H9 (cell line): Measurements from ENCODE around the gene LCE1E. TPM values are rescaled to one million over a fixed set of nuclear protein-coding genes. Genes with fewer than 3 reads are reported as not detected.

ENCODE experiments used
- DNase-seq: peaks from one replicate; pipeline ENCODE4 v3.0.0-alpha.2; 2017
- H2AFZ ChIP-seq: one replicate; pipeline ENCODE4 v1.6.1; 2013; ENCODE audit warnings: mild to moderate bottlenecking, low read length, control low read depth, moderate library complexity
- H2AK5ac ChIP-seq: 2 replicates; pipeline ENCODE4 v1.6.1; 2013; ENCODE audit warnings: low read length, control low read depth, mixed read lengths; ENCODE audit not compliant: insufficient read length
- H2BK120ac ChIP-seq: one replicate; pipeline ENCODE4 v1.6.1; 2013; ENCODE audit warnings: low read depth, mild to moderate bottlenecking, low read length, control low read depth, inconsistent platforms; ENCODE audit not compliant: poor library complexity, severe bottlenecking
- H2BK12ac ChIP-seq: 2 replicates; pipeline ENCODE4 v1.6.1; 2013; ENCODE audit warnings: low read length, control low read depth, mixed read lengths, low read depth; ENCODE audit not compliant: insufficient read length
- H2BK15ac ChIP-seq: 2 replicates; pipeline ENCODE4 v1.6.1; 2013; ENCODE audit warnings: low read depth, low read length, control low read depth
- H2BK20ac ChIP-seq: one replicate; pipeline ENCODE4 v1.6.1; 2013; ENCODE audit warnings: low read depth, mild to moderate bottlenecking, low read length, control low read depth, inconsistent platforms; ENCODE audit not compliant: poor library complexity, severe bottlenecking
- H2BK5ac ChIP-seq: 2 replicates; pipeline ENCODE4 v1.6.1; 2013; ENCODE audit warnings: low read length, control low read depth, mixed read lengths; ENCODE audit not compliant: insufficient read length
- H3K14ac ChIP-seq: 2 replicates; pipeline ENCODE4 v1.6.1; 2013; ENCODE audit warnings: low read length, control low read depth; ENCODE audit not compliant: insufficient read depth
- H3K18ac ChIP-seq: 2 replicates; pipeline ENCODE4 v1.6.1; 2013; ENCODE audit warnings: low read depth, mild to moderate bottlenecking, mixed read lengths, low read length, control low read depth; ENCODE audit not compliant: insufficient read length
- H3K23ac ChIP-seq: 2 replicates; pipeline ENCODE4 v1.6.1; 2013; ENCODE audit warnings: low read length, control low read depth, mixed read lengths, low read depth; ENCODE audit not compliant: insufficient read length
- H3K23me2 ChIP-seq: 2 replicates; pipeline ENCODE4 v1.6.1; 2013; ENCODE audit warnings: low read depth, mild to moderate bottlenecking, mixed read lengths, low read length, control low read depth; ENCODE audit not compliant: insufficient read length, poor library complexity, severe bottlenecking
- H3K27ac ChIP-seq: 2 replicates; pipeline ENCODE4 v1.5.1; 2013; ENCODE audit warnings: low read length, control low read depth, mixed read lengths, low read depth; ENCODE audit not compliant: insufficient read length
- H3K27me3 ChIP-seq: 2 replicates; pipeline ENCODE4 v1.6.1; 2013; ENCODE audit warnings: low read length, control low read depth, inconsistent platforms; ENCODE audit not compliant: insufficient read depth
- H3K4ac ChIP-seq: 2 replicates; pipeline ENCODE4 v1.6.1; 2013; ENCODE audit warnings: low read depth, mild to moderate bottlenecking, control low read depth, inconsistent platforms, low read length, moderate library complexity
- H3K4me1 ChIP-seq: 2 replicates; pipeline ENCODE4 v1.6.1; 2013; ENCODE audit warnings: low read length, control low read depth, inconsistent platforms; ENCODE audit not compliant: insufficient read depth
- H3K4me2 ChIP-seq: 2 replicates; pipeline ENCODE4 v1.6.1; 2013; ENCODE audit warnings: low read length, control low read depth, mixed read lengths; ENCODE audit not compliant: insufficient read length, insufficient read depth
- H3K56ac ChIP-seq: 2 replicates; pipeline ENCODE4 v1.6.1; 2013; ENCODE audit warnings: low read depth, mild to moderate bottlenecking, mixed read lengths, low read length, control low read depth; ENCODE audit not compliant: insufficient read length
- H3K79me1 ChIP-seq: 2 replicates; pipeline ENCODE4 v1.6.1; 2013; ENCODE audit warnings: low read depth, mild to moderate bottlenecking, moderate library complexity, low read length, control low read depth, inconsistent platforms; ENCODE audit not compliant: insufficient read depth, poor library complexity, severe bottlenecking
- H3K79me2 ChIP-seq: 2 replicates; pipeline ENCODE4 v1.6.1; 2013; ENCODE audit warnings: low read length, control low read depth, inconsistent platforms; ENCODE audit not compliant: insufficient read depth
- H3K9ac ChIP-seq: 2 replicates; pipeline ENCODE4 v1.6.1; 2013; ENCODE audit warnings: low read length, control low read depth, mixed read lengths; ENCODE audit not compliant: insufficient read length; ENCODE audit errors: extremely low read depth
- H3K9me3 ChIP-seq: one replicate; pipeline ENCODE4 v1.6.1; 2013; ENCODE audit warnings: low read depth, low read length, inconsistent platforms; ENCODE audit not compliant: control insufficient read depth
- H3T11ph ChIP-seq: one replicate; pipeline ENCODE4 v1.6.1; 2013; ENCODE audit warnings: mild to moderate bottlenecking, low read length, control low read depth, inconsistent platforms
- H4K20me1 ChIP-seq: one replicate; pipeline ENCODE4 v1.6.1; 2013; ENCODE audit not compliant: control insufficient read depth, insufficient read length, insufficient read depth
- H4K5ac ChIP-seq: 2 replicates; pipeline ENCODE4 v1.6.1; 2013; ENCODE audit warnings: low read depth, mild to moderate bottlenecking, mixed read lengths, low read length, control low read depth; ENCODE audit not compliant: insufficient read length
- H4K8ac ChIP-seq: replicated peaks from 2 replicates; pipeline ENCODE4 v1.6.1; 2013; ENCODE audit warnings: low read length, control low read depth, mixed read lengths, low read depth; ENCODE audit not compliant: insufficient read length
- H4K91ac ChIP-seq: 2 replicates; pipeline ENCODE4 v1.6.1; 2013; ENCODE audit warnings: low read depth, mild to moderate bottlenecking, moderate library complexity, mixed read lengths, low read length, control low read depth; ENCODE audit not compliant: insufficient read length
- H3K27ac Mint-ChIP-seq, 3 experiments: 2 replicates in 2 of 3; 3 replicates in 1 of 3; pipeline ENCODE4 v1.8.0; 2020 to 2021; ENCODE audit warnings: mixed read lengths in 3 of 3, mild to moderate bottlenecking in 1 of 3, moderate library complexity in 1 of 3
- H3K27me3 Mint-ChIP-seq: 2 replicates; pipeline ENCODE4 v1.8.0; 2021; ENCODE audit warnings: low read depth, mild to moderate bottlenecking, moderate library complexity, mixed read lengths
- H3K36me3 Mint-ChIP-seq, 3 experiments: 2 replicates in 2 of 3; 3 replicates in 1 of 3; pipeline ENCODE4 v1.8.0; 2020 to 2021; ENCODE audit warnings: low read depth in 3 of 3, mixed read lengths in 3 of 3; ENCODE audit not compliant: insufficient read depth in 1 of 3
- H3K4me1 Mint-ChIP-seq, 2 experiments: 2 replicates each; pipeline ENCODE4 v1.8.0; 2020; ENCODE audit warnings: mixed read lengths in 2 of 2
- H3K4me3 Mint-ChIP-seq, 2 experiments: 2 replicates in 1 of 2; 3 replicates in 1 of 2; pipeline ENCODE4 v1.8.0; 2020 to 2021; ENCODE audit warnings: mild to moderate bottlenecking in 2 of 2, mixed read lengths in 2 of 2, moderate library complexity in 1 of 2
- H3K9me3 Mint-ChIP-seq, 2 experiments: 2 replicates in 1 of 2; 3 replicates in 1 of 2; pipeline ENCODE4 v1.8.0; 2020; ENCODE audit warnings: mild to moderate bottlenecking in 2 of 2, mixed read lengths in 2 of 2, moderate library complexity in 1 of 2
- WGBS: extraction: QIAGEN DNeasy Blood & Tissue Kit; methylation state at CpG from one replicate; pipeline ENCODE4 v1.1.7; 2013; ENCODE audit warnings: missing lambda C conversion rate, low lambda C conversion rate, mixed read lengths; ENCODE audit not compliant: insufficient read length; ENCODE audit errors: extremely low coverage; 5-methylcytosine and 5-hydroxymethylcytosine counted together
- total RNA-seq: library from RNA; stranded (reverse); gene quantifications from 2 replicates; pipeline ENCODE4 v1.2.1, GENCODE V29; 2021
- TF ChIP-seq, protein P1 (sequence below): fragments of 200-600 bp; sonication (generic); conservative IDR thresholded peaks from 3 replicates; pipeline ENCODE4 v1.8.0; 2021; ENCODE audit warnings: antibody characterized with exemption, mild to moderate bottlenecking

LCE1E gene
- total RNA-seq, 1 experiment from 2014 or later, result not detected

DNA sequence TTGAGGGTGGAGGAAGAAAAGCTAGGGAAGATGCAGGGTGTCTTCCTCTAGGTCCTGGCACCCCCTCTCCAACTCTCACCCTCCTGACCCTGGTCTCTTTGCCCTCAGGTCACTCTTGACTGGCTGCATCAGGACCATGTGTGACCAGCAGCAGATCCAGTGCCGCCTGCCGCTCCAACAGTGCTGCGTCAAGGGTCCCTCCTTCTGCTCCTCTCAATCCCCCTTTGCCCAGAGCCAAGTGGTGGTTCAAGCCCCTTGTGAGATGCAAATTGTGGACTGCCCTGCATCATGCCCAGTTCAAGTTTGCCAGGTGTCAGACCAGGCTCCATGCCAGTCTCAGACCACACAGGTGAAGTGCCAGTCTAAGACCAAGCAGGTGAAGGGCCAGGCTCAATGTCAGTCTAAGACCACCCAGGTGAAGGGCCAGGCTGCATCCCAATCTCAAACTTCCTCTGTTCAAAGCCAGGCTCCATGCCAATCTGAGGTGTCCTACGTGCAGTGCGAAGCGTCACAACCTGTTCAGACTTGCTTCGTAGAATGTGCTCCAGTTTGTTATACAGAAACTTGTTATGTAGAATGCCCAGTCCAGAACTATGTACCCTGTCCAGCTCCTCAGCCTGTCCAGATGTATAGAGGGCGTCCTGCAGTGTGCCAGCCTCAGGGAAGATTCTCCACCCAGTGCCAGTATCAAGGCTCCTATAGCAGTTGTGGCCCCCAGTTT lies 26.4 kb upstream of the LCE1E start:
- no peak overlapping the region for H3K14ac ChIP-seq
- no peak overlapping the region for H4K8ac ChIP-seq
- WGBS, result no CpG with 5 or more reads among the region's 8 CpGs
- H3K4me3 Mint-ChIP-seq, result no peak overlapping the region
- H3K4ac ChIP-seq, result no peak overlapping the region
- TF ChIP-seq, protein P1, sequence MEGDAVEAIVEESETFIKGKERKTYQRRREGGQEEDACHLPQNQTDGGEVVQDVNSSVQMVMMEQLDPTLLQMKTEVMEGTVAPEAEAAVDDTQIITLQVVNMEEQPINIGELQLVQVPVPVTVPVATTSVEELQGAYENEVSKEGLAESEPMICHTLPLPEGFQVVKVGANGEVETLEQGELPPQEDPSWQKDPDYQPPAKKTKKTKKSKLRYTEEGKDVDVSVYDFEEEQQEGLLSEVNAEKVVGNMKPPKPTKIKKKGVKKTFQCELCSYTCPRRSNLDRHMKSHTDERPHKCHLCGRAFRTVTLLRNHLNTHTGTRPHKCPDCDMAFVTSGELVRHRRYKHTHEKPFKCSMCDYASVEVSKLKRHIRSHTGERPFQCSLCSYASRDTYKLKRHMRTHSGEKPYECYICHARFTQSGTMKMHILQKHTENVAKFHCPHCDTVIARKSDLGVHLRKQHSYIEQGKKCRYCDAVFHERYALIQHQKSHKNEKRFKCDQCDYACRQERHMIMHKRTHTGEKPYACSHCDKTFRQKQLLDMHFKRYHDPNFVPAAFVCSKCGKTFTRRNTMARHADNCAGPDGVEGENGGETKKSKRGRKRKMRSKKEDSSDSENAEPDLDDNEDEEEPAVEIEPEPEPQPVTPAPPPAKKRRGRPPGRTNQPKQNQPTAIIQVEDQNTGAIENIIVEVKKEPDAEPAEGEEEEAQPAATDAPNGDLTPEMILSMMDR, result no peak
- peaks cover 94% of the 10 kb centered on the region for H3K9me3 ChIP-seq
- no peak overlapping the region for H3K4me2 ChIP-seq
- H3K4me1 Mint-ChIP-seq, result no peaks in the 10 kb centered on the region
- no peaks in the 10 kb centered on the region for H4K20me1 ChIP-seq
- no peak overlapping the region for H4K91ac ChIP-seq
- no peak overlapping the region for H3K9ac ChIP-seq
- H2BK12ac ChIP-seq, result no peak overlapping the region
- no peak overlapping the region for H4K5ac ChIP-seq
- H3K79me1 ChIP-seq, result no peaks in the 10 kb centered on the region
- no peak for DNase-seq
- peaks cover 4% of the 10 kb centered on the region for H3K27me3 Mint-ChIP-seq
- no peak overlapping the region for H3K18ac ChIP-seq
- H3K23me2 ChIP-seq, result no peaks in the 10 kb centered on the region
- H3K56ac ChIP-seq, result no peak overlapping the region
- peaks cover 92 to 96% of the 10 kb centered on the region in 2 experiments for H3K9me3 Mint-ChIP-seq
- H3K36me3 Mint-ChIP-seq, result peaks cover 17 to 49% (median 23%) of the 10 kb centered on the region in 3 experiments; a peak in 6 of 7 replicates
- no peaks in the 10 kb centered on the region for H3K79me2 ChIP-seq
- H2BK20ac ChIP-seq, result no peak overlapping the region
- no peak overlapping the region for H2BK5ac ChIP-seq
- H3K4me1 ChIP-seq, result no peaks in the 10 kb centered on the region
- H2BK120ac ChIP-seq, result no peak overlapping the region
- H2AFZ ChIP-seq, result no peak overlapping the region
- no peak overlapping the region for H3K23ac ChIP-seq
- no peak overlapping the region for H3K27ac Mint-ChIP-seq
- no peak overlapping the region for H2BK15ac ChIP-seq
- no peak overlapping the region for H2AK5ac ChIP-seq
- H3K27ac ChIP-seq, result no peak overlapping the region
- H3T11ph ChIP-seq, result no peak overlapping the region
- no peaks in the 10 kb centered on the region for H3K27me3 ChIP-seq
